GM10266 (cell line): Measurements from ENCODE around the gene WWOX.

Source experiments
- DNase-seq: peaks from one replicate; pipeline ENCODE4 v3.0.0; 2012; ENCODE audit errors: extremely low spot score
- TF ChIP-seq, protein P1 (sequence below): IDR thresholded peaks from 2 replicates; pipeline ENCODE4 v1.5.1; 2012; ENCODE audit warnings: mild to moderate bottlenecking, low read depth; ENCODE audit not compliant: control insufficient read depth, insufficient read depth; ENCODE audit errors: missing control alignments

The WWOX gene

DNA sequence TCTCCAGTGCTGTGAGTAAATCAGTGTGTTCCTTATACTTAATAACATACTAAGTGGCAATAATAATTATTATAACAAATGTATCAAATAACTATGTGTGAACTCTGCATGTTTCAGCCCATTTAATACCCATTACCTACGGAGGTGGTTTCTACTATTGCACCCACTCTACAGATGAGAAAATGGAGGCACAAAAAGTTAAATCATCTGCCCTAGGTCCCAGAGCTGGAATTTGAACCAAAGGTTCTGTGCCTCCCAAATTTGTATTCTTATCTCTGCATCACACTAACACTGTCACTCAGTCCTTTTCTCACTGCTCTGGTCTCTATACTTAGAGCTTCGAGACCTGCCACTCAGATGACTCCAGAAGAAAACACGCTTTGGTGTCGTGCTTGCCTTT is 1084.1 kb downstream of the WWOX start:
- no peak for DNase-seq
- TF ChIP-seq, protein P1, sequence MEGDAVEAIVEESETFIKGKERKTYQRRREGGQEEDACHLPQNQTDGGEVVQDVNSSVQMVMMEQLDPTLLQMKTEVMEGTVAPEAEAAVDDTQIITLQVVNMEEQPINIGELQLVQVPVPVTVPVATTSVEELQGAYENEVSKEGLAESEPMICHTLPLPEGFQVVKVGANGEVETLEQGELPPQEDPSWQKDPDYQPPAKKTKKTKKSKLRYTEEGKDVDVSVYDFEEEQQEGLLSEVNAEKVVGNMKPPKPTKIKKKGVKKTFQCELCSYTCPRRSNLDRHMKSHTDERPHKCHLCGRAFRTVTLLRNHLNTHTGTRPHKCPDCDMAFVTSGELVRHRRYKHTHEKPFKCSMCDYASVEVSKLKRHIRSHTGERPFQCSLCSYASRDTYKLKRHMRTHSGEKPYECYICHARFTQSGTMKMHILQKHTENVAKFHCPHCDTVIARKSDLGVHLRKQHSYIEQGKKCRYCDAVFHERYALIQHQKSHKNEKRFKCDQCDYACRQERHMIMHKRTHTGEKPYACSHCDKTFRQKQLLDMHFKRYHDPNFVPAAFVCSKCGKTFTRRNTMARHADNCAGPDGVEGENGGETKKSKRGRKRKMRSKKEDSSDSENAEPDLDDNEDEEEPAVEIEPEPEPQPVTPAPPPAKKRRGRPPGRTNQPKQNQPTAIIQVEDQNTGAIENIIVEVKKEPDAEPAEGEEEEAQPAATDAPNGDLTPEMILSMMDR = no peak

DNA sequence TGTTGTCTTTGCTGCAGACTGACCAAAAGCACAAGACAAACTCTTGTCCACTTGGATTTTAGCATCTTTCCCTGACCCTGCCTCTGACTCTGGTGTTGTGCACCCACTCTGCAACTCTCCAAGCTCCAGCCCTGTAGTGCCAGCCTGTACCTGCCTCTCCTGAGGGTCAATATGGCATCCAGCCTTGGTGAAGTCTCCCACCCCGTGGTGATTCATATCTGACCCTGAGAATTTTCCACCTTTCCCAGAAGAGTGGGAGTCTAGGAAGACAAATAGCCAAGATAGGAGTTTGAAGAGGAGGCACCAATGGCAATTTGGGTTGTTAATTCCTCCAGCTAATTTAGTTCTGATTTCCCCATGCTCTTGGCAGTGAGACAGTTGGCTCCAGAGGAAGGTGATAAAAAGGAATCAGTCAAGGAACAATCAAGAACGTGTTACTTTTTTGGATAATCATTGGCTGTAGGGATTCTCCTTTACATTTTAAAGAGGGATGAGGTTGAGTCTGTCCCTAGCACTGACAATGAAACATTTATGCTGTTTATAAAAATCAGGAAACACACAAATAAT is 1085.1 kb downstream of the WWOX start:
- TF ChIP-seq, protein P1 = no peak
- DNase-seq = no peak

DNA sequence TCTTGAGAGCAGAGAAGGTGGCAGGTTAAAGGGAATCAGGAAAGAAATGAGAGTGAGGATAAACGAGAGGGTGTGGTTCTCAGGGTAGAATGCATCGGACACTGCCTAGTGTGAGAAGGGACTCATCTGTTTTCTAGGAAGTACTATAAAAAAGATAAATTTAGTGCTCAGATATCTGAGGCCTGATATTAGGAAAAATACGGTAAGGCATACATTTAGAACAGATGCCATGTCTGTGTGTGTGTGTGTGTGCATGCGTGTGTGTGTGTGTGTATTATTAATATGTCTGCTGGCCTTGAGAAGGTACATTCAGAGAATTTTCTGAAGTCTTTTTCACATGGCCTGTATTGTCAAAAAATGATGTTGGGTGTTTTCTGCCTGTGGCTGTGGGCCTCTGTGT is 1086.3 kb downstream of the WWOX start:
- no peak for DNase-seq
- TF ChIP-seq, protein P1 = no peak

DNA sequence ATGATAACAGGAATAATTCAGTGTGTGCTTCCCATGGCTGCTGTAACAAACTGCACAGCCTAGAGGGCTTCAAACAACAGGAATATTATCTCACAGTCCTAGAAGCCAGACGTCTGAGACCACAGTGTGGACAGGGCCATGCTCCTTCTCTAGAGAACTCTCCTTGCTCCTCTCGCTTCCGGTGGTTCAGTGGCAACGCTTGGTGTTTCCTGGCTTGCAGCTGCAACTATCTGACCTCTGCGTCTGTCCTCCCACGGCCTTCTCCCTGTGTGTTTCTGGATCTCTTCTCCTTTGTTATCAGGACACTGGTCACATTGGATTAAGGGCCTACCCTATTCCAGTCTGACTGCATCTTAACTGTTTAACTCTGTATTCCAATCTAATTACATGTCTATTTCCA is 1086.7 kb downstream of the WWOX start:
- DNase-seq = no peak
- TF ChIP-seq, protein P1 = no peak

DNA sequence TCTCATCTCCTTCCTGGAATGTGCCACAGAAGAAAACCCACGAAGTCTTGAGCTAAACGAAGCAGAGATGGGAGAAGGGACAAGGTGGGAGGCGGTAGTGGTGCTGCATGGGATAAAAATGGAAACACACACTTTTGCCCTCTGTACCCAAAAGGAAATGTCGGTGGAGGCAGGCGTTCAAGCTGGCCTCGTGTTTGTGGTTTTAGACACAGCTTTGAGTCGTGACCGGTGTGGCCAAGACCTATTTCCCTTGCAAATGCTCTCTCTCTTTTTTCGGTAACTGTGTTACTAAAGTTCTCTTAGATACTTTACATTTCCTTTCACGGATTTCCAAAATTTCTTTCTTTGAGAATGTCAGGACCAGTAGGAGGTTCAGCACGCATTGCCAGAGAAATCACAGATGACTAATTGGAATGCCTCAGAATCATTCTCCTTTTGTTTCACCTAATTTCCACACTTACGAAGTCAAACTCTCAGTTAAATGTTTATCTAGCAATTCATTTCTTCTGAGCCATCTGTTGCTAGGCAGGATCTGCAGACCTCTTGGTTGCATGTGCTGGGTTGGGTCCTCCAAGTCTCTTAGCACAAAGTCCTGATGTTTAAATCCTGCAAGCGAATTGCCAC is 1088.8 kb downstream of the WWOX start:
- TF ChIP-seq, protein P1 = no peak
- DNase-seq = no peak

DNA sequence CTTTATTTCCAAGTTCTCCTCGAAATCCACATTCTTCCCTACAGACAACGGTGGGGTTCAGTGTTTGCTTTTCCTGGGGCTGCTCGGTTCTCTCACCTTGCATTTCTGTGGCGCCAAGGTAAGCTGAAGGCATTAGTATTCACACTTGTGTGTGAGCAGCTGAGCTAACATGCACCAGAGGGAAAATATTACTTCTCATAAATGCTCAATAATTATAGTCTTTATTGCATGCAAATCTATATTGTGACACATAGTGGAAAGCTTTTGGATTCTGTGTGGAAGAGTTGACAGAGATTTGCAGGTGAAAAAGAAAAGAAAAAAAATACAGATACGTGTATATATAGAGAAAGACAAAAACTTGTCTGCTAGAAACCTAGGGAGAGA is 1089.3 kb downstream of the WWOX start:
- no peak for DNase-seq
- TF ChIP-seq, protein P1 = no peak

DNA sequence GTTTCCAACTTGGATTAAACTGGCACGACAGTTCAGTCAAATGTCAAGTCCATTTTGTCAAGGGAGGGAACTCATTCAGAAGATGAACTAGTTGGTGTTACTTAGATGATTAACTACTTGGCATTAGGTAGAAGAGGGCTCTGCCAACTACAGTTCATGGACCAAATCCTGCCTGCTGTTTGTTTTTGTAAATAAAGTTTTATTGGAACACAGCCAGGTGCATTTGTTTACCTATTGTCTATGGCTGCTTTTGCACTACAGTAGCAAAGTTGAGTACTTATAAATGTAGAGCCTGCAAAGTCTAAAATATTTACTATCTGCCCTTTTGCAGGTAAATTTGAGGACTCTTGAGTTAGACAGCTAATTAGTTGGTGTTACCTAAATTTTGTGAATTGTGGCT is 1091.1 kb downstream of the WWOX start:
- TF ChIP-seq, protein P1 = no peak
- DNase-seq = no peak
